ENCODE results near the gene ZNF423.

Gene ZNF423

DNA sequence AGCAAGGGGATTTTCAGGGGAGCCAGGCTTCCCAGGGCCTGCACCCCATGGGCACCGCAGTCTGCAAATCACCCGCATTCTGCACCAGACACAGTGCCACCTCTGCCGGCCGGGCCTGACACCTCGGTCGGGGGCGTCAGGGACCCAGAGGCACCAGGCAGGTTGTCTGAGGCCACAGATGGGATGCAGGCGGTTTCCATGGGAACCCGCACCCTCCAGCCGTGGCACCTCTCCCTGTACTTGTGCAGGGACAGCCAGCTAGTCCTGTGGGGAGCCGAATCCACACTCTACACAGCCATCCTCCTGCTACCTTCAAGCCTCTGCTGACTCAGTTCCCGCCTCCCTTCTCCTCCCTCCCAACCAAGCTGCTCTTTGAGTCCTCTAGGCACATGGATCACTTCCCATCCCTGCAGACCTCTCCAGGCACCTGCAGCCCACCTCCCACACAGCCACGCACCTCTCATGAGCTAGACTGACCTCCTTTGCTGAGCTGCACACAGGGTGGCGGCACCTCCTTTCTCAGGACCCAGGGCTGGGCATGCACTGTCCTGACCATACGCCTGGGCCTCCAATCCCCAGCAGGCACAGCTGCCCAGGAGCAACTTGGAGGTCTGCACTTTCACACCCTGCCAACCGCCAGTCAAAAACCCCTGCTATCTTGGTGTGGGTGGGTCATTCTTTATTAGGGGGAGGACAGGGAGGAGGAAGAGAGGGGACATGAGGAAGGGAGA, 362.9 kb downstream of the ZNF423 start:
- DNase-seq (ENCODE audit: low read depth in 2 of 2): no peak

DNA sequence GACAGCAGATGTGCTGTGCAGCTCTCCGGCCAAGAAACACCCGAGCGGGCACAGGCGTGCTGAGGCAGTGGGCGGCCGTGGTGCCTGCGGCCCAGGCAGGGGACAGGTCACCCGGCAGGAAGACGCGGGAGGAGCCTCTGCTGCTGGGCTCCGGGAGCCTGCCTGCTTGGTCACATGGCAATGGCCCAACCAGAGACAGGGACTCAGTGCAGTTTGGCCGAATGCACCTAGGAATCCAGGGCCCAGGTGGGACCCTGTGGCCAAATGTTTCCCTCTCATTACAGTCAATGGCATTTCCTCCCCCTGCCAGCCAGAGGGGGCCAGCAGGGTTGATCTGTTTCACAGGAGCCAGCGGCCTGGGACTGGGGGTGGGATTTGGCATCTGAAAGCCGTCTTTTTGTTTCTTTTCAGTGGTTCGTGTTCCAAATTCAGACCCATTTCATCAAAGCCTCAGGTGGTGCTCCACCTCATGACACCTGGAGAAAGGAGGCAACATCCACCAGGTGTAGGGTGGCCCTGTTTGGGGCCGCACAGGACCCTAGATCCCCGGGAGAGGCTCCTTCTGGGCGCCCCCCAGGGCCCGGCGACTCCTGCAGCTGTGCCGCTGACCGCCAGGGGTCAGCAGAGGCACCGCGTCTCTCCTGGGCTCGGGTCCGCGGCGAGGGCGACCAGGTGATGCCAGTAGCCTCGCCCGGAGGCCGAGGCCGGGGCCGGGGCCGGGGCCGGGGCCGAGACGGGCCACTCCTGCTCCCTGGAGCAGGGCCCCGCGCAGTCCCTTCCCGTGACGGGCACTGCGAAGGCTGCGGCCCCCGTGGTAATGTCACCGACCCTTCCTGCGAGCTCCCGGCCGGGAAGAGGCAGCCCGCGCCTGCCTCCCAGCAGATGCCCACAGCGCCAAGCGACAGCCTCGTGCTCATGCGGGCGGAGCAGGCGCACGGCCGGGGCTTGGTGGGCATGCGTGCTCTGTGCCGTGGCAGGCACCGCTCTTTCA, 363.8 kb downstream of the ZNF423 start:
- DNase-seq (ENCODE audit: low read depth in 2 of 2): peak; percentile 23 to 28

DNA sequence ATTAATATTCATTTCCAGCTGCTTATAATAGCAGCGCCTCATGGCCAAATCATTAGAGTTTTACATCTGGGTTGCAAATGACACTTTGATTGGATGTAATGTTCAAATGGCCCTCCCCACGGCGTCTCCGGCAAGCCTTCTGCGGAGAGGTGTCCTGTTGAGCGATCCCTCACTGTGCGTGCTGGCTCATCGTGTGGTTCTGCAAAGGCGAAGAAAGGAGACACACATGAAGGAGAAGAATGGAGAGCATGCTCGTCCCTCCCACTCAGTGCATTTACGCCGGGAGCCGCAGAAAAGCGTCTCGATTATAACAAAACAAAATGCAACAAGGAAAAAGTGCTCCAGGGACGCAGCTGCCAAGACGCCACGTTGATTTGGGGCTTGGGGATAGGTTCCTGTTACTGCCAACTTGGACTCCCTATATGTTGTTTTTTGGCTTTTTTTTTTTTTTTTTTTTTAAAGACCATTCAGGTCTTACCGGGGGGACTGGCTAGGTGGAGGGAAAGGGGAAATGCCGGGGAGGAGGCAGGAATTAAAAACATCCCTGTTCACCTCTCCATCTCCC, 364.7 kb downstream of the ZNF423 start:
- DNase-seq (ENCODE audit: low read depth in 2 of 2): no peak

DNA sequence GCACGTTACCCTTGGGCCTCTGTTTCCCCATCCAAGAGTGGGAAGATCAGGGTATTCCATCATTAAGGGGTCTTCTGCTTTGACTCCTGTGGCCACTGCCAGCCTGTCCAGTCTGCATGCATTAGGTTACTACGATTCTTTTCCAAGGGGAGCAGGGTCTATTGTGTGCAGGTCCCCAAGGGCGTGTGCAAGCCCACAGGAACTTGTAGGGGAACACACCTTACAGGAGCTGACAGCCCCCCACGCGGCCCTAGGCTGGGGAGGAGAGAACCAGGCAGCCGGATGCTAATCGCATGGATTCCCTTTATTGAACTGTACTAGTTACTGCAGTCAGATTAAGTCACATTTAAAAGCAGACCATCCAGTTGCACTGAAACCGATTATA, 365.6 kb downstream of the ZNF423 start:
- DNase-seq (ENCODE audit: low read depth in 2 of 2): no peak

- no peak for DNase-seq (ENCODE audit: low read depth in 2 of 2)
Observed at GRCh38 chr16:49489686-49490320, 366.1 kb downstream of the ZNF423 start.

DNA sequence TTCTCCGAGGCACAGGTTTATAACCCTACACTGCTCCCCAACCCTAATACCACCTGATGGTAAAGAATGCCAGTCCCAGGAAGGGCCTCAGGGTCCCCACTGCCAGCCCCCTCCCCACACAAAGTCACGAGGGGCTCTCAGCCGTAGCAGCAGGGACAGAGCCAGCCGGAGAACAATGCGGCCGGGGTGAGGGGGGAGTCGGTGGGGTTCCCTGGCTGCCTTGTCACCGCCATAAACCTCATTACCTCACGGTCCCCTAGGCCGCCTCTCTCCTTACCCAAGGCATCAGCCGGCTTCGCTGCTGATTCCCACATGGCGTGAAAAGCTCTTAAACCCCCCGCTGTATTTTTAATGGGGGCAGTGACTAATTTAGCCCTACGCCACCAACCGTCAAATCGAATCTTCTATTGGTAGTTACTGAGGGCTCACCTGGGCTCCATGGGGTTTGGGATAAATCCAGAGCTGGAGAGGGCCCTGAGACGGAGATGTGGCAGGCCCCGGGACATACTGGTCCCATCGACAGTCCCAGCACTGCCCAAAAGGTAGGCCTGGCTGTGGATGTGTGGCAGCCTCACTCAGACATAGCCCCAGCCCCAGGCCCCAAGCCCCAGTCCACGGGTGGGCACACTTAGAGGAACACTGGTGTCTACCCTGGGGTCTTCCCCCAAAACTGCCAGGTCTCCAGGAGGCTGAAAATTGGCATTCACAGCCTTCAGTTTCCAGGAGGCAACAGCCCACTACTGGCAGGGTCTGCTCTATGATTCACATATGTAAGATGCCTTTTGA, 367.0 kb downstream of the ZNF423 start:
- DNase-seq (ENCODE audit: low read depth in 2 of 2): no peak

DNA sequence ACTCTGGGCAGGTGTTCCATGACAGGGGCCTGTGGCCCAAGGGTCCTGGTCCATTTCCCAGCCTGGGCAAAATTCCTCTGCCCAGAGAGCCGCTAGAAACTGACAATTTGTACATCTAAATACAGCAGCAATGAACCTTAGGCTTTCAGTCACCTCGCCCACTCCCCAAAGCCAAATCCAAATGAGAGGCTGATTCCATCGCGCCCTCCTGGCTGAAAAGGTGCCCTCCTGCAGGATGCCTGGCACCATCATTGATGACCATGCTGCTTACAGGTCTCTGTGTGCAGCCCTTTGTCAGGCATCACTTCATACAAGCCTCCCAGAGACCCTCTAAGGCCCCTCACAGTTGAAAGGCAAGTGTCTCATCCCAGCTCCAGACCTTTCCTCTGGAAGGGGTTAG, 367.6 kb downstream of the ZNF423 start:
- no peak for DNase-seq (ENCODE audit: low read depth in 2 of 2)

DNA sequence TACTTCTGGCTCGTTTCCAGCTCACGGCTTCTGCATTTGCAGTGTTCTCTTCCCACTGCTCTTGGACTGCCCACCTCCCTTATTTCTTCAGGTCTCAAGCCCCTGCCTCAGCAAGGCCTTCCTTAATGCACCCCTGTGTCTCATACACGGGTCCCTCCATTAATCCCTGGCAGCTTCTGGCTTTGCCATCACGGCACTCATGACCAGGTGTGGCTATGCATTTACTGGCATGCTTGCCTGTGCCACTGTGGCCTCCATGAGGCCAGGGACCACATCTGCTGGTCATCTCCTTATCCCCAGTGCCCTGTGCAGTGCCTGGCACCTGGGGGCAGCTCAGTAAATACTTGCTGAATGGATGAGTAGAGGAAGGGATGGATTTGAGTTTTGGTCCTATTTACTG, 368.2 kb downstream of the ZNF423 start:
- no peak for DNase-seq (ENCODE audit: low read depth in 2 of 2)

- no peak for DNase-seq (ENCODE audit: low read depth in 2 of 2)
Observed at GRCh38 chr16:49486400-49486799, 369.5 kb downstream of the ZNF423 start.

DNA sequence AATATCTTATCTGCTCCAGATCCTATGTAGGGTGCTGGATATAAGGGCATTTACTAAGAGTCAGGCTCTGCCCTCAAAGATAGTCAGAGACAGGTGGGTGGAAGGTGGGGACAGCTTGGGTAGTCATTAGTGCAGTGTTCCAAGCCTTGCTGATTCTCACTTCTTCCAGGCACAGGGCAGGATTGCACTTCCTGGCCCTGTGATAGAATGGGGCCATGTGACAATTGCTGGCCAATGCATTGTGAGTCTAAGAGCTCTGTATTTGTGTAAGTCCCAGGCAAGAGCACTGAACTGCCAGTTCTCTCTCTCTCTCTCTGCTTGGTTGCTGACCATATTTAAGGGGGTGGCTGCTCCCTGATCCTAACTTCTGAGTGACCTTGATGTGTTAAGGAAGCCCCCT, 370.2 kb downstream of the ZNF423 start:
- DNase-seq (ENCODE audit: low read depth in 2 of 2): no peak

DNA sequence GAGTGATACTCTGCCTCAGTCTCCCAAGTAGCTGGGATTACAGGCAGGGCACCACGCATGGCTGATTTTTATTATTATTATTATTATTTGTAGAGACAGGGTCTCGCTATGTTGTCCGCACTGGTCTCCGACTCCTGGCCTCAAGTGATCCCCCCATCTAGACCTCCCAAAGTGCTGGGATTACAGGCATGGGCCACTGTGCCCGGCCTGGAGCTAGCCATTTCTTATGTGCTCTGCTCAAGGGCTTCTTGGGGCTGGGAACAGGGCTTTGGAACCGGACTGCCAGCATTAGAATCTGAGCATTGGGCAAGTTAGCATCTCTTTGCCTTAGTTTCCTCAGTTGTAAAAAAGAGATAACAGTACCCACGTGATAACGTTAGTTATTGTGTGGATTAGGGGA, 371.0 kb downstream of the ZNF423 start:
- DNase-seq (ENCODE audit: low read depth in 2 of 2): no peak

GRCh38 chr16:49484451-49484849, 371.5 kb downstream of the ZNF423 start:
- DNase-seq (ENCODE audit: low read depth in 2 of 2): no peak

DNA sequence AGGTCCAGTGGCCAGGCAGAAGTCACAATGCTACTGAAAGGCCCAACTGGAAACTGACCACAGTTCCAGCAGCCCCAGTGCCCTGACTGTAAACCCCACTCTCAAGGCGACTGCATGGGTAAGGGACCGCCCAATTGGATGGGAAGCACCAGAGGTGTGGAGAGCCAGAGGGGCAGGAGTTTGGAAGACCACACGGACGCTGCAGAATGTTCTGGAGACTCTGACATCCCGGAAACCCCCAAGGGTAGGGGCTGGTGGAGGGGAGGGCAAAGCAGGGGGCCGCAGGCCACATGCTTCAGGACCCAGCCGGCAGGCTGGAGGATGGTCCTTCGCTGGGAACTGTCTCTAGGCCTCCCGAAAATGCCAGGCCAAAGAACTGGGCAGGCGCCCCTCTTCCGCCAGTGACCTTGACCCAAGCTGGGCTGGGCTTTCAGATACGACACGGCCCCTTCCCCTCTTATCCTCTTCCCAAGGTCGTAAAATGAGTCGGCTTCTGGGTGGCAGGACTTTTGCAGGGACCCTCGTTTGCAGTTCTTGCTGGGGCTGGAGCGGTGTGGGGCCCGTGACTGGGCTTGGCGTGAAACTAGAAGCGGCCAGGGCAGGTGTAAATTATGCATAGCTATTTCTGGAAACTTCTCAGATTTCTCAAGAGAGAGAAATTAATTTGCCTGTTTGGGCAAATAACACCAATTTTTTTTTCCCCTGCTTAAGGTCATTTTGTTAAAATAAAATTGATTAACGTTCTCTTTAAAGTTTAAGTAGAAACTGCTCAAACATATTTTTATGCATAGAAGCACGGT, 372.1 kb downstream of the ZNF423 start:
- no peak for DNase-seq (ENCODE audit: low read depth in 2 of 2)

DNA sequence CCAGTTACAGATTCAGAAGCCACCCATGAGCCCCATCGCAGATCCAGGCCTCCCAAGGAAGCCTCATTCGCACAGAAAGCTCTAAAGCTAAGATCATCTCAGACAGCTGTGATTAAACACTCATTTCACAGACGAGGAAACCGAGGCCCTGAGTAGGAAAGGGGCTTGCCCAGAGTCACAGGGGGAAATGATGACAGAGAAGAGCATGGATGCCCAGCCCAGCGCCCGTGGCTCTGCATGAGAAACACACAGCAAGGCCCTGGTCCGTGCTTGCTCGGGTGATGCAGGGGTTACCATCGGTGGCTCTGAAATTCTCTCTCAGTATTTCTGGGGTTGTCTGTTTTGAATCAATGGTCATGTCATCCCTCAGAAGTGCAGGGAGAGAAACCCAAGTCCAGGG, 372.7 kb downstream of the ZNF423 start:
- no peak for DNase-seq (ENCODE audit: low read depth in 2 of 2)

- DNase-seq (ENCODE audit: low read depth in 2 of 2): no peak
Observed at GRCh38 chr16:49482690-49483089, 373.2 kb downstream of the ZNF423 start.

GRCh38 chr16:49478616-49479015, 377.3 kb downstream of the ZNF423 start:
- no peak for DNase-seq (ENCODE audit: low read depth in 2 of 2)

DNA sequence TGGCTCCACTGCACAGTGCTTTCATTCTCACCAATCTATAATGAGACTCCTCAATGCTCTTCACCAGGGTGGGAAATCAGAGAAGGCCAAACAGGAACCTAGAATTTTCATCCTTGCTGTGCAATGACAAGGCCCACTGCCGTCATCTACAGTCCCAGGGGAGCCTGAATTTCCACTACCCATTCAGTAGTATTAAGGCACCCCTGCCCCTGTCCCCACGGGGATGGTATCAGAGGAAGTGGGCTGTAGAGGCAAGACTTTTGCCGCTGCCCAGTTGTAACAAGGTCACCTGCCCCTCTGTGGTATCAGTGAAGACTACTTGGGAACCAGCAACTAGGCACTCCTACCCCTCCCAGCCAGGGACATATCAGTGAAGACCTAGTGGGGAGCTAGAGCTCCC, 377.8 kb downstream of the ZNF423 start:
- DNase-seq (ENCODE audit: low read depth in 2 of 2): no peak

- DNase-seq (ENCODE audit: low read depth in 2 of 2): no peak
Observed at GRCh38 chr16:49477250-49477895, 378.5 kb downstream of the ZNF423 start.

DNA sequence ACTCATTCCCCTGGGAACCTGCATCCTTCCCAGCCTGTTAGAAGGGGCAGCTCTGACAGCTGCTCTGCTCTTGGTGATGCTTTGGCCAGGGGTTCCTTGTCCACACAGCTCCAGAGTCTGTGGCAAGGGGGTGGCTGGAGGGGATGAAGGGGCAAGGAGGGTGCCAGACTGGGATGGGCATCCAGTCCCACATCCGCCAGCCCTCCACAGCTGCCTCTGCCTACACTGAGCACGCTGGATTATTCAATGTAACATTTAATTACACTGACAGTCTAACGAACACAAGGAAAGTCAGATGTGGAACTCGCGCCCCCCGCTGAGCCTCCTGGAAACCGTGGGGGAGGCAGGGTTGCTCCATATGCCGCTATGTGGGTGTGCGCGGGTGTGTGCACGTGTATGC, 381.2 kb downstream of the ZNF423 start:
- no peak for DNase-seq (ENCODE audit: low read depth in 2 of 2)

DNA sequence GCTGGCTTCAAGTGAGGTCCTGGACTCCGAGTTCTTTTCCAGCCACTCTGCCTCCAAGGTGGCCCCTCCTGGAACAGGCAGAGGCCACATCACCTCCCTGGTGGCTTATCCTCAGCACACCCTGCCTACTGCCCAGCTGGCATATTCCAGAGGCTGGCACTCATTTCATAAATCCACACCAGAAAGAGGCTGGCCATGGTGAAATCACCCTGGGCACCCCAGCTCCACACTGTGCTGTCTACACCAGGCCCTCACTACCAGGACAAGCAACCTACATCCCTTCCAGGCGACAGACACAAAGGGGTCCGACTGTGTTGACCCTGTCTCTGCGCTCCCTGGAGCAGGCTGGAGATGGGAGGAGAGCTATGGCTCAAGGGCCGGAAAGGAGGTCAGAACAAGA, 382.1 kb downstream of the ZNF423 start:
- DNase-seq (ENCODE audit: low read depth in 2 of 2): no peak
